Measurements from ENCODE around the gene SLC2A1. TPM values are rescaled to one million over a fixed set of nuclear protein-coding genes. Genes with fewer than 3 reads are reported as not detected.

The SLC2A1 gene
- total and polyA plus RNA-seq, 7 donors: 1.1 to 3.8 (median 2.1) TPM

DNA sequence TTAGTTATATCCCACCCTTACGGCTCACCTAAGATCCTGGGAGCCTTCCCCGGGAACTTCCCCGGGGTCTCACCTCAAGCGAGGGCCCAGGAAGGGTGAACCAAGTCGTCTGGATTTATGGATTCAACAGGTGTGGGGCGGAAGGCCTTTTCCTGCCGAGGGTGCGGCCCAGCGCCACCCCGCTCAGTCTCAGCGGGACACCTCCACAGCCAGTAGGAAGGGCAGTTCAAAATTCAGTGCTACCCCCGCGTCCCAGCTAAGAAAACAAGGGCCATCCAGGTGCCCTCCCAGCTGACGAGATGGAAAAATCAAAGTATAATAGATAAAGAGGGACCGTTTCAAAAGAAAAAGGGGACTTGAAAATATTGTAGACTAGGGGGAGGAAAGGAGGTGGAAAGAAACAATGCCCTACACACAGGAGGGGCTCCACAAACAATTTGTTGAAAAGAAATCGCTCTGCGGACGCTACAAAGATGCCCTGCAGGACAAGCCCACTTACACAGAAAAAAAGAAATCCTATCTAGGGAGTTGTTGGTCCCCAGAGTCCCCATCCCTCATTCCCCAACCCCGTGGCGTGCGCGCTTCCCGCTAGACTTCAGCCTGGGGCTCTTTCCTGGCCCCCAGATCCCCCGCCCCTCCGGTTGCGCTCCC, 1.3 kb downstream of the SLC2A1 start:
- no peak for DNase-seq
- Histone ChIP-seq H3K4me3 (peak overlapping the region; percentile 78), H3K27me3 (ENCODE audit: insufficient read depth in 3 of 3, low read length in 2 of 3) (peaks cover 2 to 38% (median 6%) of the 10 kb centered on the region in 3 donors), H3K9me3 (no peaks in the 10 kb centered on the region), H3K27ac (peak overlapping the region; percentile 75), H3K36me3 (ENCODE audit: insufficient read depth in 1 of 2, low read depth in 1 of 2) (no peaks in the 10 kb centered on the region), H3K4me1 (peaks cover 7% of the 10 kb centered on the region)
- WGBS, 3 donors: 58 to 65% (median 63%) methylated on average over 26 of the region's 26 CpGs
- ATAC-seq: no peak
- TF ChIP-seq, protein P1, sequence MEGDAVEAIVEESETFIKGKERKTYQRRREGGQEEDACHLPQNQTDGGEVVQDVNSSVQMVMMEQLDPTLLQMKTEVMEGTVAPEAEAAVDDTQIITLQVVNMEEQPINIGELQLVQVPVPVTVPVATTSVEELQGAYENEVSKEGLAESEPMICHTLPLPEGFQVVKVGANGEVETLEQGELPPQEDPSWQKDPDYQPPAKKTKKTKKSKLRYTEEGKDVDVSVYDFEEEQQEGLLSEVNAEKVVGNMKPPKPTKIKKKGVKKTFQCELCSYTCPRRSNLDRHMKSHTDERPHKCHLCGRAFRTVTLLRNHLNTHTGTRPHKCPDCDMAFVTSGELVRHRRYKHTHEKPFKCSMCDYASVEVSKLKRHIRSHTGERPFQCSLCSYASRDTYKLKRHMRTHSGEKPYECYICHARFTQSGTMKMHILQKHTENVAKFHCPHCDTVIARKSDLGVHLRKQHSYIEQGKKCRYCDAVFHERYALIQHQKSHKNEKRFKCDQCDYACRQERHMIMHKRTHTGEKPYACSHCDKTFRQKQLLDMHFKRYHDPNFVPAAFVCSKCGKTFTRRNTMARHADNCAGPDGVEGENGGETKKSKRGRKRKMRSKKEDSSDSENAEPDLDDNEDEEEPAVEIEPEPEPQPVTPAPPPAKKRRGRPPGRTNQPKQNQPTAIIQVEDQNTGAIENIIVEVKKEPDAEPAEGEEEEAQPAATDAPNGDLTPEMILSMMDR (IDR thresholded peaks at IDR 0.05): no peak
- intact Hi-C loops (cut with DNase I): no loop called here

DNA sequence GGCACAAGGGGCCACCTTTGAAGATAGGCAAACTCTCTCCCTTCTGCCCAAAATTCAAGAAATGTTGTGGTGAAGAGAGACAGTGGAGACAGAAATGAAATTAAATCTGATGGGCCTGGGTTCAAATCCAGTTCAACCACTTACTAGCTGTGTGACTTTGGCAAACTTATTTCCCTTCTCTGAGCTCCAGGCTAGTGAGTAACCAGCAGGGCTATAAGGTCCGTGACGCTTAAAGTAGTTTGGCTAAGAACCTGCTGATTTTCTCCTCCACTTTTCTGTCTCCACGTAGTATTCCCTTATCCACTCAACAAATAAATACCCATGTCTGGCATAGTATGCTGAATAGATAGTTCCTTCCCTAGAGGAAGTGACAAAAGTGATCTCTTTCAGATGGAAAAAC, 1.9 kb downstream of the SLC2A1 start:
- ATAC-seq: no peak
- no peaks in the 10 kb centered on the region for H3K9me3 ChIP-seq
- no peak for DNase-seq
- intact Hi-C loops (cut with DNase I): no loop called here
- H3K4me1 ChIP-seq: peaks cover 7% of the 10 kb centered on the region
- TF ChIP-seq, protein P1 (IDR thresholded peaks at IDR 0.05): no peak
- peak overlapping the region; percentile 78 for H3K4me3 ChIP-seq
- 92 to 94% (median 93%) methylated on average over 3 of the region's 3 CpGs for WGBS, 3 donors
- no peak overlapping the region for H3K27ac ChIP-seq
- H3K36me3 ChIP-seq (ENCODE audit: insufficient read depth in 1 of 2, low read depth in 1 of 2): no peaks in the 10 kb centered on the region
- peaks cover 2 to 32% (median 6%) of the 10 kb centered on the region in 3 donors for H3K27me3 ChIP-seq (ENCODE audit: insufficient read depth in 3 of 3, low read length in 2 of 3)

DNA sequence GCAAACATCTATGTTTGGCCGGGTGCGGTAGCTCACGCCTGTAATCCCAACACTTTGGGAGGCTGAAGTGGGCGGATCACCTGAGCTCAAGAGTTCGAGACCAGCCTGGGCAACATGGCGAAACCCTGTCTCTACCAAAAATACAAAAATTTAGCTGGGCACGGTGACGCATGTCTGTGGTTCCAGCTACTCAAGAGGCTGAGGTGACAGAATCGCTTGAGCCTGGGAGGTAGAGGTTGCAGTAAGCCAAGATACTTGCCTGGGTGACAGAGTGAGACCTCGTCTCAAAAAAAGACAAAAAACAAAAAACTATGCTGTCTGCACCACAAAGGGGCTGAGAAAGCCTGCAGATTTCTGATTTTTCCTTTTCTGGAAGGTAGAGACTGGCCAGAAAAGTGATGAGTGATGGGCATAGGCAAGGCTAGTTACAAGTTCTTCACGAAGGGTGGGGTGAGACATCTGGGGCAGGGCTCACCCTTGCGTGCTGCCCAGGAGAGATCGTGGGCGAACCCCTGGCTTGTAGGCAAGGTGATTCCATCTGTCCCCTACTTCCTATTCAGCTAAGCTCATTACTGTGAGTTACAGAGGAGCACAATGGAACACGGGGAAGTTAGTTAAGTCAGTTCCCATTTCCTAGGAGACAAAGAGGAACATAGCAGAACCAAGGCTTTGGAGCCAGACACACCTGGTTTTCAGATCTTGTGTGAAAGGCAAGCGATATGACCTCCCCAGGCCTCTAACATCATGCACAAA, 3.2 kb downstream of the SLC2A1 start:
- intact Hi-C loops (cut with DNase I): no loop called here
- Histone ChIP-seq H3K27me3 (ENCODE audit: insufficient read depth in 3 of 3, low read length in 2 of 3) (peaks cover 2 to 20% (median 6%) of the 10 kb centered on the region in 3 donors), H3K4me3 (no peak overlapping the region), H3K4me1 (peaks cover 7% of the 10 kb centered on the region), H3K27ac (no peak overlapping the region), H3K9me3 (no peaks in the 10 kb centered on the region), H3K36me3 (ENCODE audit: insufficient read depth in 1 of 2, low read depth in 1 of 2) (no peaks in the 10 kb centered on the region)
- DNase-seq: no peak
- 89% methylated on average over 16 of the region's 16 CpGs for WGBS, 3 donors
- TF ChIP-seq, protein P1 (IDR thresholded peaks at IDR 0.05): no peak
- no peak for ATAC-seq

DNA sequence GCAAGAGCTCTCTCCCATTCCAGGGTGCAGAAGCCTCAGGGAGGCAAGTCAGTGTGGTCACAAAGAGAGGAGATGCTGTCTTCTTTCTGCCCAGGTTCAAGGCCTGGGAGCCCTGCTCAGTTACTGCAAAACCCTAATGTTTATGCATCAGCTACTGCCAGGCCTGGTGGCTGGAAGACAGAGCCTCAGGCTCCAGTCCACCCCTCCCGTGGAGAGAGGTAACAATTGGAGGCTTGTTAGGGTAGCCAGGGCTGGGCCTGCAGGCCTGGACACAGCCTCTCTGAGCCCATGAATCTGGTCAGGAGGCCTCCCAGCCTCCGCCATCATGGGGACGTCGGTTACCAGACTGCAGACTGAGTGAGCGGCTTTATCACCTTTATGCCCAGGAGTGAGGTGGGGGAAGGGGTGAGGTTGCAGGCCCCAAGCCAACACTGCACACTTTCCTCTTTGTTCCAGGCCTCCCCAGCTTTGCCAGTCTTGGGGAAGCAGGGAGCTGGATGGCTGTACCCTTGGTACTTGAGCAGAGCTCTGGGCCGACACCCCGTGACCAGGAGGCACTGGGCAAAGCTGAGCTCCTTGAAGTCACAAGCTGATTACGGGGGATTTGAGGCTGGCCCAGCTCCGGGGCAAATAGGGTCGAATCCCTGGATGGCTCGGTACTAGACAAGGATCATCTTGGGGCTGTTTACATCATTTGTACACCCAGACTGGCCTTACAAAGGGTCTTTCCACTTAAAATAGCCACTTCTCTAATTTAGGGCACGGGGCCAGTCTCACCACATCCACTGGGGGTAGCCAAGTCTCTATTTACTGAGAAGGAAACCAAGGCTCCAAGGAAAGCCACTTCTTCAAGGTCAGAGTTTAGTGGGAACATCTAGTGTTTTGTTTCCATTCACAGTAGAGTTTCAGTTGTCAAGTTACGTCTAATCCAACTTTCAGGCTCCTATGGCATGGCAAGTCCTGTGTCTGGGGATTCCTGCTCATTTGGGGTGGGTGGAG, 5.2 kb downstream of the SLC2A1 start:
- no peaks in the 10 kb centered on the region for H3K4me1 ChIP-seq
- WGBS, 3 donors: 87 to 93% (median 91%) methylated on average over 13 of the region's 13 CpGs
- intact Hi-C loops (cut with DNase I): no loop called here
- TF ChIP-seq, protein P1 (IDR thresholded peaks at IDR 0.05): no peak
- no peak overlapping the region for H3K27ac ChIP-seq
- peaks cover 0 to 7% (median 0%) of the 10 kb centered on the region in 3 donors for H3K27me3 ChIP-seq (ENCODE audit: insufficient read depth in 3 of 3, low read length in 2 of 3)
- ATAC-seq: no peak
- DNase-seq: no peak
- no peak overlapping the region for H3K4me3 ChIP-seq
- no peaks in the 10 kb centered on the region for H3K9me3 ChIP-seq
- H3K36me3 ChIP-seq (ENCODE audit: insufficient read depth in 1 of 2, low read depth in 1 of 2): no peaks in the 10 kb centered on the region
